Gastroesophageal sphincter (tissue), 3 donors: ENCODE measurements around the gene RBM5.

ENCODE experiments used
- CTCF ChIP-seq, 4 experiments: fragments of 200-600 bp in 2 of 4; fragments of 450-650 bp in 2 of 4; sonication (generic) in 1 of 4; IDR thresholded peaks; one replicate each; pipeline ENCODE4 v1.5.1; 2017 to 2019; ENCODE audit warnings: antibody characterized with exemption in 4 of 4, mild to moderate bottlenecking in 2 of 4, moderate library complexity in 2 of 4
- EP300 ChIP-seq: sonication (generic); formaldehyde crosslinking; IDR thresholded peaks from one replicate; pipeline ENCODE4 v1.6.1; 2017; ENCODE audit warnings: antibody characterized with exemption, mild to moderate bottlenecking
- POLR2A ChIP-seq, 2 donors: fragments of 450-650 bp; IDR thresholded peaks; one replicate each; pipeline ENCODE4 v1.6.1; 2017; ENCODE audit warnings: antibody characterized with exemption in 2 of 2, mild to moderate bottlenecking in 2 of 2, moderate library complexity in 1 of 2
- POLR2AphosphoS5 ChIP-seq: sonication (generic); formaldehyde crosslinking; IDR thresholded peaks from one replicate; pipeline ENCODE4 v1.6.1; 2017; ENCODE audit warnings: antibody characterized with exemption

GRCh38 chr3:50130436-50130835 is 41.7 kb downstream of the RBM5 start:
- TF ChIP-seq POLR2A (IDR thresholded peaks at IDR 0.05) (no peak), CTCF (IDR thresholded peaks at IDR 0.05) (no peak), EP300 (no peak), POLR2AphosphoS5 (no peak)
